ENCODE data around the gene SBSN.

DNA sequence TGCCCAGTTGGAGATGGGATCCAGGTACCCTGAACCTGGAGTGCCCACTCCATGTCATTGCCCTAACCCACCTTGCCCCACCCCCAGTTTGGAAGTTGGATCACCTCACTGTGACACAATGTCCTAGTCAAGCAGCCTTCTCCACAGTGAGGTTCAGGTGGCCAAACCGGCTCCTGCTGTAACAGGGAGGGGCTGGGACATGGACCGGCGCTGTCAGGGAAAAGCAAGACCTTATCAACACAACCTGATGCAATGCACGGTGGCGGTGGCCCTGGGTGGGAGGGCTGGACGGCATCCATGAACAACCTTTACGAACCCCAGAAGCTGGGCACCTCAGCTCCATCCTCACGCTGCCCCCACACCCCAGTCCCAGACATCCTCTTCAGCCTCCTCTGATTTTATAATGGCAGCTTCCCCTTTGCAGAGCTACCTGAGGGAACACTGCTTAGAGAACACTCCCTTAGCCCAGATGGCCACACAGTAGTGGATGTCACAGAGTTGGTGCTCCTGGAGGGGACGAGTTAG, 36.2 kb downstream of the SBSN start:
- TF ChIP-seq NFRKB (IDR thresholded peaks at IDR 0.05) = no peak
- TF ChIP-seq FOXM1 (IDR thresholded peaks at IDR 0.05; ENCODE audit: borderline replicate concordance) = no peak
- TF ChIP-seq ARNT (IDR thresholded peaks at IDR 0.05) = no peak
- TF ChIP-seq, protein P1, sequence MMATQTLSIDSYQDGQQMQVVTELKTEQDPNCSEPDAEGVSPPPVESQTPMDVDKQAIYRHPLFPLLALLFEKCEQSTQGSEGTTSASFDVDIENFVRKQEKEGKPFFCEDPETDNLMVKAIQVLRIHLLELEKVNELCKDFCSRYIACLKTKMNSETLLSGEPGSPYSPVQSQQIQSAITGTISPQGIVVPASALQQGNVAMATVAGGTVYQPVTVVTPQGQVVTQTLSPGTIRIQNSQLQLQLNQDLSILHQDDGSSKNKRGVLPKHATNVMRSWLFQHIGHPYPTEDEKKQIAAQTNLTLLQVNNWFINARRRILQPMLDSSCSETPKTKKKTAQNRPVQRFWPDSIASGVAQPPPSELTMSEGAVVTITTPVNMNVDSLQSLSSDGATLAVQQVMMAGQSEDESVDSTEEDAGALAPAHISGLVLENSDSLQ (IDR thresholded peaks at IDR 0.05) = no peak
- TF ChIP-seq HDGF (IDR thresholded peaks at IDR 0.05; ENCODE audit: borderline replicate concordance) = no peak
- no peak for TF ChIP-seq CTBP1 (IDR thresholded peaks at IDR 0.05; ENCODE audit: borderline replicate concordance)
- TF ChIP-seq SP1 (IDR thresholded peaks at IDR 0.05) = no peak
- TF ChIP-seq ZNF384 (IDR thresholded peaks at IDR 0.05) = no peak
- no peak for TF ChIP-seq TARDBP (IDR thresholded peaks at IDR 0.05)
- TF ChIP-seq BHLHE40 (IDR thresholded peaks at IDR 0.05; ENCODE audit: borderline replicate concordance) = no peak
- no peak for TF ChIP-seq SUZ12 (IDR thresholded peaks at IDR 0.05)
- TF ChIP-seq L3MBTL2 (conservative IDR thresholded peaks at IDR 0.05) = no peak
- no peak for TF ChIP-seq FOXK2 (IDR thresholded peaks at IDR 0.05)
- no peak for TF ChIP-seq FOXA1 (IDR thresholded peaks at IDR 0.05)

Data from HEK293T (cell line).